Sigmoid colon (tissue), 3 donors: ENCODE data around the gene ENDOU.

Experiments
- CTCF ChIP-seq, 4 experiments: fragments of 450-650 bp in 3 of 4; fragments of 200-600 bp in 1 of 4; IDR thresholded peaks; one replicate each; pipeline ENCODE4 v1.5.1; 2016 to 2019; ENCODE audit warnings: antibody characterized with exemption in 4 of 4, mild to moderate bottlenecking in 3 of 4, moderate library complexity in 2 of 4
- POLR2A ChIP-seq, 2 donors: fragments of 450-650 bp; IDR thresholded peaks; one replicate each; pipeline ENCODE4 v1.6.1; 2016; ENCODE audit warnings: antibody characterized with exemption in 2 of 2, mild to moderate bottlenecking in 2 of 2, moderate library complexity in 2 of 2

GRCh38 chr12:47700263-47700662, 25.0 kb downstream of the ENDOU start:
- TF ChIP-seq CTCF (IDR thresholded peaks at IDR 0.05): no peak
- TF ChIP-seq POLR2A (IDR thresholded peaks at IDR 0.05): no peak
